Prostate gland (tissue), 2 donors: Measurements from ENCODE around the gene TMCO6. TPM values are rescaled to one million over a fixed set of nuclear protein-coding genes. Genes with fewer than 3 reads are reported as not detected.
"Not testable (repeated sequence)": the region's sequence is repeated elsewhere in the genome, so short reads cannot be mapped to it uniquely, and the experiment has no call there.

Experiments used
- DNase-seq: peaks from one replicate; pipeline ENCODE4 v3.0.0-alpha.2; 2019; ENCODE audit warnings: low spot score
- H3K27ac ChIP-seq, 2 donors: fragments of 200-600 bp; sonication (generic); 2 replicates each; pipeline ENCODE4 v1.5.1; 2017 to 2019
- H3K27me3 ChIP-seq: fragments of 200-600 bp; sonication (generic); replicated peaks from 2 replicates; pipeline ENCODE4 v1.5.1; 2019; ENCODE audit not compliant: insufficient read depth
- H3K36me3 ChIP-seq, 2 donors: fragments of 200-600 bp; sonication (generic); 1 replicate in 1 of 2; 2 replicates in 1 of 2; pipeline versions ENCODE4 v1.5.1 to v1.8.1; 2017 to 2019
- H3K4me1 ChIP-seq: fragments of 200-600 bp; sonication (generic); replicated peaks from 2 replicates; pipeline ENCODE4 v1.5.1; 2019
- H3K4me3 ChIP-seq, 2 donors: fragments of 200-600 bp; sonication (generic); 2 replicates each; pipeline ENCODE4 v1.5.1; 2017 to 2019
- H3K9me3 ChIP-seq: fragments of 200-600 bp; sonication (generic); 2 replicates; pipeline ENCODE4 v1.5.1; 2017
- CTCF ChIP-seq, 4 experiments: fragments of 200-600 bp in 2 of 4; fragments of 450-650 bp in 2 of 4; sonication (generic) in 2 of 4; IDR thresholded peaks; 1 replicate in 3 of 4; 2 replicates in 1 of 4; pipeline ENCODE4 v1.5.1; 2016 to 2019; ENCODE audit warnings: antibody characterized with exemption in 4 of 4, mild to moderate bottlenecking in 2 of 4, moderate library complexity in 2 of 4
- POLR2A ChIP-seq: fragments of 450-650 bp; IDR thresholded peaks from one replicate; pipeline ENCODE4 v1.6.1; 2016; ENCODE audit warnings: antibody characterized with exemption, mild to moderate bottlenecking
- POLR2AphosphoS5 ChIP-seq: sonication (generic); formaldehyde crosslinking; IDR thresholded peaks from one replicate; pipeline ENCODE4 v1.6.1; 2017; ENCODE audit warnings: antibody characterized with exemption
- WGBS: methylation state at CpG from one replicate; pipeline ENCODE4 v1.1.5; 2018; 5-methylcytosine and 5-hydroxymethylcytosine counted together
- intact Hi-C: fragments of 100-400 bp; cut with DNase I; formaldehyde crosslinking; loops from one replicate; pipeline ENCODE4 v1.14.2; 2022
- total RNA-seq, 2 donors: library from RNA; depleted of rRNA; stranded (reverse); fragments of >200 nt; gene quantifications; one replicate each; pipeline ENCODE4 v1.1.0, GENCODE V29; 2016

TMCO6 gene
- total RNA-seq, 2 donors from 2014 or later = 45.6 to 124 TPM

GRCh38 chr5:140595538-140596300, 43.5 kb upstream of the TMCO6 start:
- WGBS = 68% methylated on average over 5 of the region's 5 CpGs
- Histone ChIP-seq H3K36me3 (no peaks in the 10 kb centered on the region), H3K4me1 (no peaks in the 10 kb centered on the region), H3K4me3 (no peak overlapping the region), H3K9me3 (no peaks in the 10 kb centered on the region), H3K27me3 (no peaks in the 10 kb centered on the region), H3K27ac (no peak overlapping the region)
- no peak for DNase-seq
- TF ChIP-seq POLR2A (no peak), CTCF (IDR thresholded peaks at IDR 0.05) (no peak), POLR2AphosphoS5 (no peak)
- intact Hi-C loops = no loop called here

GRCh38 chr5:140596321-140596741, 42.9 kb upstream of the TMCO6 start:
- H3K27ac ChIP-seq = no peak overlapping the region
- H3K4me1 ChIP-seq = no peaks in the 10 kb centered on the region
- H3K36me3 ChIP-seq = no peaks in the 10 kb centered on the region
- TF ChIP-seq CTCF (IDR thresholded peaks at IDR 0.05) = no peak
- no peak for TF ChIP-seq POLR2A
- no peak for TF ChIP-seq POLR2AphosphoS5
- no peak overlapping the region for H3K4me3 ChIP-seq
- DNase-seq = no peak
- H3K9me3 ChIP-seq = no peaks in the 10 kb centered on the region
- 62% methylated on average over 1 of the region's 1 CpG for WGBS
- no peaks in the 10 kb centered on the region for H3K27me3 ChIP-seq
- intact Hi-C loops = no loop called here

- Histone ChIP-seq H3K9me3 (no peaks in the 10 kb centered on the region), H3K4me3 (no peak overlapping the region), H3K4me1 (no peaks in the 10 kb centered on the region), H3K36me3 (no peaks in the 10 kb centered on the region), H3K27ac (no peak overlapping the region), H3K27me3 (no peaks in the 10 kb centered on the region)
- intact Hi-C loops = no loop called here
- WGBS = 56% methylated on average over 2 of the region's 2 CpGs
- TF ChIP-seq POLR2A (no peak), POLR2AphosphoS5 (no peak), CTCF (IDR thresholded peaks at IDR 0.05) (no peak)
- DNase-seq = no peak
Measured at GRCh38 chr5:140598836-140599235, 40.4 kb upstream of the TMCO6 start.

GRCh38 chr5:140600096-140600495, 39.2 kb upstream of the TMCO6 start:
- Histone ChIP-seq H3K27ac (no peak overlapping the region), H3K4me3 (no peak overlapping the region), H3K27me3 (no peaks in the 10 kb centered on the region), H3K9me3 (no peaks in the 10 kb centered on the region), H3K36me3 (no peaks in the 10 kb centered on the region), H3K4me1 (no peaks in the 10 kb centered on the region)
- intact Hi-C loops = no loop called here
- no peak for DNase-seq
- TF ChIP-seq POLR2AphosphoS5 (no peak), CTCF (IDR thresholded peaks at IDR 0.05) (no peak), POLR2A (no peak)

- 71% methylated on average over 4 of the region's 4 CpGs for WGBS
- no peak overlapping the region for H3K4me3 ChIP-seq
- no peaks in the 10 kb centered on the region for H3K9me3 ChIP-seq
- no peak overlapping the region for H3K27ac ChIP-seq
- intact Hi-C loops = no loop called here
- no peaks in the 10 kb centered on the region for H3K4me1 ChIP-seq
- TF ChIP-seq POLR2A (no peak), POLR2AphosphoS5 (no peak), CTCF (IDR thresholded peaks at IDR 0.05) (no peak)
- H3K36me3 ChIP-seq = no peaks in the 10 kb centered on the region
- no peak for DNase-seq
- H3K27me3 ChIP-seq = no peaks in the 10 kb centered on the region
Measured at GRCh38 chr5:140602147-140602546, 37.1 kb upstream of the TMCO6 start.

- WGBS = 94% methylated on average over 4 of the region's 4 CpGs
Measured at GRCh38 chr5:140603446-140603698, 35.9 kb upstream of the TMCO6 start.

More at GRCh38 chr5:140603446-140603698, 35.9 kb upstream of the TMCO6 start:
- H3K4me1 ChIP-seq, intact Hi-C loops, DNase-seq, H3K9me3 ChIP-seq, H3K27me3 ChIP-seq, H3K4me3 ChIP-seq, H3K36me3 ChIP-seq, H3K27ac ChIP-seq: not testable (repeated sequence)
